ENCODE data around the gene AMER2. TPM values are rescaled to one million over a fixed set of nuclear protein-coding genes. Genes with fewer than 3 reads are reported as not detected.

Gene AMER2
- polyA plus RNA-seq, 3 donors: not detected

DNA sequence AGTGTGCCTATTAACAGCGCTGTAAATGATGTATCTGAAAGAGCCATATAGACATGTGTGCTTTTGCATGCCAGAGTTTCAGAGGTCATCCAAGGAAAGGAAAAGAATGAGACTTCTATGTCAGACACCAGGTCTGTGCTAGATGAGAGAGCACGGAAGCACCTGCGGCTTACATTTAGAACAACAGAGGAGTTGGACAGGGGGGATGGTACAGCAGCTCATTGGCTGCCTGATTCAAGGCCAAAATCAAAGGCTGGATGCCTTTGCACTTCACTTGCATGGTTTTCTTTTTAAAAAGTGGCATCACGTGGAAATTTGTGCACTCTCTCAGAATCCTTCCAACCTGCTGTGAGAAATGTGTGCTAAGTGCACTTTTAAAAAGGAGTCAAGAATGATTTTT lies 32.8 kb upstream of the AMER2 start:
- Mint-ChIP-seq H3K4me1 (no peaks in the 10 kb centered on the region), H3K4me3 (no peak overlapping the region), H3K27me3 (ENCODE audit: low read depth in 3 of 3) (peaks cover 10 to 23% (median 12%) of the 10 kb centered on the region in 3 donors), H3K9me3 (peaks cover 0 to 3% (median 0%) of the 10 kb centered on the region in 7 donors), H3K27ac (no peak overlapping the region), H3K36me3 (no peaks in the 10 kb centered on the region)
- no peak overlapping the region for H3K27ac ChIP-seq (ENCODE audit: low read depth in 1 of 2, low read length in 2 of 2)
- DNase-seq: no peak
- no peaks in the 10 kb centered on the region for H3K9me3 ChIP-seq (replicated peaks in 1 of 2; ENCODE audit: control insufficient read depth in 1 of 2, insufficient read depth in 1 of 2, low read length in 2 of 2)
- no peaks in the 10 kb centered on the region for H3K79me2 ChIP-seq (ENCODE audit: insufficient read depth, low read length)
- peaks cover 0 to 2% of the 10 kb centered on the region in 2 donors for H3K27me3 ChIP-seq (ENCODE audit: control insufficient read depth in 2 of 2, insufficient read depth in 2 of 2, low read length in 2 of 2)
- TF ChIP-seq, protein P1, sequence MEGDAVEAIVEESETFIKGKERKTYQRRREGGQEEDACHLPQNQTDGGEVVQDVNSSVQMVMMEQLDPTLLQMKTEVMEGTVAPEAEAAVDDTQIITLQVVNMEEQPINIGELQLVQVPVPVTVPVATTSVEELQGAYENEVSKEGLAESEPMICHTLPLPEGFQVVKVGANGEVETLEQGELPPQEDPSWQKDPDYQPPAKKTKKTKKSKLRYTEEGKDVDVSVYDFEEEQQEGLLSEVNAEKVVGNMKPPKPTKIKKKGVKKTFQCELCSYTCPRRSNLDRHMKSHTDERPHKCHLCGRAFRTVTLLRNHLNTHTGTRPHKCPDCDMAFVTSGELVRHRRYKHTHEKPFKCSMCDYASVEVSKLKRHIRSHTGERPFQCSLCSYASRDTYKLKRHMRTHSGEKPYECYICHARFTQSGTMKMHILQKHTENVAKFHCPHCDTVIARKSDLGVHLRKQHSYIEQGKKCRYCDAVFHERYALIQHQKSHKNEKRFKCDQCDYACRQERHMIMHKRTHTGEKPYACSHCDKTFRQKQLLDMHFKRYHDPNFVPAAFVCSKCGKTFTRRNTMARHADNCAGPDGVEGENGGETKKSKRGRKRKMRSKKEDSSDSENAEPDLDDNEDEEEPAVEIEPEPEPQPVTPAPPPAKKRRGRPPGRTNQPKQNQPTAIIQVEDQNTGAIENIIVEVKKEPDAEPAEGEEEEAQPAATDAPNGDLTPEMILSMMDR (IDR thresholded peaks at IDR 0.05): no peak
- intact Hi-C loops (cut with micrococcal nuclease): no loop called here
- no peak overlapping the region for H3K9ac ChIP-seq (ENCODE audit: insufficient read depth, low read length, poor library complexity, severe bottlenecking)
- no peak overlapping the region for H2AFZ ChIP-seq (ENCODE audit: insufficient read depth, low read depth, low read length, poor library complexity, severe bottlenecking)
- H4K20me1 ChIP-seq (ENCODE audit: insufficient read depth, low read length): no peaks in the 10 kb centered on the region
- H3K4me2 ChIP-seq (replicated peaks; ENCODE audit: extremely low read depth, low read length, poor library complexity, severe bottlenecking): no peak overlapping the region
- no peak overlapping the region for H3K4me3 ChIP-seq (replicated peaks in 1 of 3; ENCODE audit: low read depth in 2 of 3, low read length in 3 of 3)
- H3K36me3 ChIP-seq (replicated peaks in 1 of 2; ENCODE audit: control insufficient read depth in 1 of 2, insufficient read depth in 2 of 2, low read length in 2 of 2): no peaks in the 10 kb centered on the region
- WGBS (ENCODE audit: insufficient coverage): 84% methylated on average over 3 of the region's 4 CpGs
- no peaks in the 10 kb centered on the region for H3K4me1 ChIP-seq (ENCODE audit: control insufficient read depth in 1 of 2, insufficient read depth in 2 of 2, low read length in 2 of 2)

DNA sequence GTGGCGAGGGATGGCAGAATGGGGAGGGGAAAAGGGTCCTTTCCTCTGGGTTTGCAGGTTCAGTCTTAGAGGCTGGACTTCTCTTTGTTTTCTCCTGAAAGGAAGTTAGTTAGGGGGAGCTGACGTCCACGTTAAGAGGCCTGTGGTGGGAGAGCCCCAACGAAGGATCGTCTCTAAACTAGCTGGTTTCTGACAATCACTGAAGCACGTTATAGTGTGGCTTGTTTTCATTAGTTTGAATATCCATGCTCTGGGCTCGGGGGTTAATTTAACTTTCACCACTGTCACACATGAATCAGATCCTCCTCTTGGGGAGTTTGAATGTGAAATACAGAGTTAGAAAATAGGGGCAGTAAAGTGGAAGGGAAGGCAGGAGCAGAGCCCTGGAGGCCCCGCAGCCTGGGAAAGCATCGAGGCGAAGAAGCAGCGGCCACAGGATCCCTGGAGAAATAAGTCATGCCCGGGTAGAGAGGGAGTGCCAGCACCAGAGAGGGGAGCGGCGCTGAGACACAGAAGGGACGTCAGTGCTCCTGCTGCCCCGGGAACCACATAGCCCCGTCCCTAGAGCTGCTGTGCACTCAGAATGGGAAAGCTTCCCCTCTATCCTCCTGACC lies 31.1 kb upstream of the AMER2 start:
- Mint-ChIP-seq H3K4me1 (no peaks in the 10 kb centered on the region), H3K27ac (no peak overlapping the region), H3K9me3 (peaks cover 0 to 3% (median 0%) of the 10 kb centered on the region in 7 donors), H3K27me3 (ENCODE audit: low read depth in 3 of 3) (peaks cover 6 to 16% (median 12%) of the 10 kb centered on the region in 3 donors), H3K36me3 (no peaks in the 10 kb centered on the region), H3K4me3 (no peak overlapping the region)
- H3K36me3 ChIP-seq (replicated peaks in 1 of 2; ENCODE audit: control insufficient read depth in 1 of 2, insufficient read depth in 2 of 2, low read length in 2 of 2): no peaks in the 10 kb centered on the region
- no peak overlapping the region for H3K4me2 ChIP-seq (replicated peaks; ENCODE audit: extremely low read depth, low read length, poor library complexity, severe bottlenecking)
- TF ChIP-seq, protein P1 (IDR thresholded peaks at IDR 0.05): no peak
- H3K79me2 ChIP-seq (ENCODE audit: insufficient read depth, low read length): no peaks in the 10 kb centered on the region
- no peaks in the 10 kb centered on the region for H3K4me1 ChIP-seq (ENCODE audit: control insufficient read depth in 1 of 2, insufficient read depth in 2 of 2, low read length in 2 of 2)
- H3K9me3 ChIP-seq (replicated peaks in 1 of 2; ENCODE audit: control insufficient read depth in 1 of 2, insufficient read depth in 1 of 2, low read length in 2 of 2): no peaks in the 10 kb centered on the region
- no peak overlapping the region for H2AFZ ChIP-seq (ENCODE audit: insufficient read depth, low read depth, low read length, poor library complexity, severe bottlenecking)
- H3K27ac ChIP-seq (ENCODE audit: low read depth in 1 of 2, low read length in 2 of 2): no peak overlapping the region
- no peak for DNase-seq
- intact Hi-C loops (cut with micrococcal nuclease): no loop called here
- WGBS (ENCODE audit: insufficient coverage): 81% methylated on average over 11 of the region's 17 CpGs
- peaks cover 0 to 2% of the 10 kb centered on the region in 2 donors for H3K27me3 ChIP-seq (ENCODE audit: control insufficient read depth in 2 of 2, insufficient read depth in 2 of 2, low read length in 2 of 2)
- no peak overlapping the region for H3K4me3 ChIP-seq (replicated peaks in 1 of 3; ENCODE audit: low read depth in 2 of 3, low read length in 3 of 3)
- no peak overlapping the region for H3K9ac ChIP-seq (ENCODE audit: insufficient read depth, low read length, poor library complexity, severe bottlenecking)
- no peaks in the 10 kb centered on the region for H4K20me1 ChIP-seq (ENCODE audit: insufficient read depth, low read length)

All from CD14-positive monocyte (primary cell).